Kidney capillary endothelial cell (primary cell): ENCODE results near the gene DLEC1.
A peak's percentile ranks its signal among the peaks of the same experiment; 100 is the strongest.
"Not testable (repeated sequence)": the region's sequence is repeated elsewhere in the genome, so short reads cannot be mapped to it uniquely, and the experiment has no call there.

ENCODE experiments used
- DNase-seq: peaks from one replicate; pipeline ENCODE4 v3.0.0-alpha.2; 2018; ENCODE audit warnings: low spot score

The DLEC1 gene

GRCh38 chr3:38157117-38157516 lies 118.1 kb downstream of the DLEC1 start:
- DNase-seq: no peak

- no peak for DNase-seq
Measured at GRCh38 chr3:38157595-38157994, 118.6 kb downstream of the DLEC1 start.

- DNase-seq: no peak
Measured at GRCh38 chr3:38158472-38158871, 119.5 kb downstream of the DLEC1 start.

GRCh38 chr3:38160704-38161103 lies 121.7 kb downstream of the DLEC1 start:
- DNase-seq: not testable (repeated sequence)

GRCh38 chr3:38163117-38163840 lies 124.3 kb downstream of the DLEC1 start:
- no peak for DNase-seq

GRCh38 chr3:38163841-38164642 lies 125.0 kb downstream of the DLEC1 start:
- no peak for DNase-seq

GRCh38 chr3:38164643-38164951 lies 125.6 kb downstream of the DLEC1 start:
- DNase-seq: no peak

GRCh38 chr3:38164952-38165721 lies 126.1 kb downstream of the DLEC1 start, which contains the start of gene OXSR1:
Gene OXSR1, plus strand, starts transcription at chr3:38165537. Its CDS starts 340 bp downstream, at chr3:38165877.
- peak; percentile 100 for DNase-seq

GRCh38 chr3:38165722-38166387 lies 126.8 kb downstream of the DLEC1 start:
- DNase-seq: no peak

- no peak for DNase-seq
Measured at GRCh38 chr3:38167591-38167990, 128.6 kb downstream of the DLEC1 start.

GRCh38 chr3:38168151-38169026 lies 129.4 kb downstream of the DLEC1 start:
- no peak for DNase-seq

GRCh38 chr3:38169027-38169317 lies 130.0 kb downstream of the DLEC1 start:
- DNase-seq: no peak

GRCh38 chr3:38170722-38171121 lies 131.7 kb downstream of the DLEC1 start:
- no peak for DNase-seq

GRCh38 chr3:38171622-38172021 lies 132.6 kb downstream of the DLEC1 start:
- no peak for DNase-seq
